H1 (cell line): ENCODE measurements around the gene FSCN2. TPM values are rescaled to one million over a fixed set of nuclear protein-coding genes. Genes with fewer than 3 reads are reported as not detected.

Source experiments
- CTCF ChIA-PET: fragments of 300-600 bp; sonication (Branson Sonifier 250); formaldehyde crosslinking; loops from one replicate; lab custom pipeline; 2021; ENCODE audit not compliant: partially characterized antibody; lab: Charles Lee
- POLR2A ChIA-PET: fragments of 300-600 bp; sonication (Branson Sonifier 250); formaldehyde crosslinking; loops from one replicate; lab custom pipeline; 2021; ENCODE audit warnings: inconsistent platforms; ENCODE audit not compliant: partially characterized antibody; lab: Charles Lee
- DNase-seq, 2 experiments: peaks; one replicate each; pipeline versions ENCODE4 v3.0.0 to v3.0.0-alpha.2; 2010 to 2022; ENCODE audit warnings: low spot score in 2 of 2, low read depth in 1 of 2, mixed read lengths in 1 of 2
- FAIRE-seq: peaks from 2 replicates; lab custom pipeline; 2011; peaks lifted over from hg19 to GRCh38; lab: Jason Lieb, UNC
- H2AFZ ChIP-seq: 2 replicates; pipeline ENCODE4 v1.8.1; 2012; ENCODE audit warnings: low read length, inconsistent platforms
- H2AK5ac ChIP-seq: 2 replicates; pipeline ENCODE4 v1.6.1; 2013; ENCODE audit warnings: low read depth, low read length
- H2BK120ac ChIP-seq: replicated peaks from 2 replicates; pipeline ENCODE3; 2013; ENCODE audit warnings: low read depth, low read length, inconsistent platforms
- H2BK12ac ChIP-seq: 2 replicates; pipeline ENCODE4 v1.6.1; 2013; ENCODE audit warnings: low read depth, low read length
- H2BK15ac ChIP-seq: 2 replicates; pipeline ENCODE4 v1.6.1; 2013; ENCODE audit warnings: low read length
- H2BK20ac ChIP-seq: 2 replicates; pipeline ENCODE4 v1.6.1; 2013; ENCODE audit warnings: low read length
- H2BK5ac ChIP-seq: 2 replicates; pipeline ENCODE4 v1.6.1; 2013; ENCODE audit warnings: low read depth, low read length
- H3K14ac ChIP-seq: 2 replicates; pipeline ENCODE4 v1.6.1; 2013; ENCODE audit warnings: inconsistent platforms; ENCODE audit not compliant: insufficient read length
- H3K18ac ChIP-seq: 2 replicates; pipeline ENCODE4 v1.6.1; 2013; ENCODE audit warnings: low read length; ENCODE audit errors: extremely low read depth
- H3K23ac ChIP-seq: 2 replicates; pipeline ENCODE4 v1.6.1; 2013; ENCODE audit warnings: inconsistent platforms; ENCODE audit not compliant: insufficient read length
- H3K23me2 ChIP-seq: 2 replicates; pipeline ENCODE4 v1.6.1; 2013; ENCODE audit warnings: low read depth, low read length
- H3K27ac ChIP-seq: 2 replicates; pipeline ENCODE4 v1.6.1; 2011; ENCODE audit warnings: low read depth, low read length, inconsistent platforms
- H3K27me3 ChIP-seq, 4 experiments: replicated peaks in 1 of 4; 1 replicate in 1 of 4; 2 replicates in 3 of 4; pipeline versions ENCODE4 v1.6.1 to v1.8.1; 2011 to 2013; ENCODE audit warnings: low read length in 3 of 4, mild to moderate bottlenecking in 3 of 4, inconsistent platforms in 2 of 4, mixed read lengths in 2 of 4, moderate library complexity in 1 of 4; ENCODE audit not compliant: control insufficient read depth in 3 of 4, insufficient read depth in 3 of 4; ENCODE audit errors: extremely low read depth in 1 of 4
- H3K36me3 ChIP-seq, 4 experiments: 2 replicates each; pipeline versions ENCODE4 v1.6.1 to v1.8.1; 2011 to 2013; ENCODE audit warnings: mild to moderate bottlenecking in 4 of 4, low read length in 3 of 4, moderate library complexity in 2 of 4, control low read depth in 1 of 4, inconsistent platforms in 1 of 4; ENCODE audit not compliant: insufficient read depth in 4 of 4, control insufficient read depth in 2 of 4
- H3K4ac ChIP-seq: replicated peaks from 2 replicates; pipeline ENCODE3; 2013; ENCODE audit warnings: low read length, low read depth, mixed read lengths, inconsistent platforms; ENCODE audit not compliant: insufficient read length
- H3K4me1 ChIP-seq, 4 experiments: replicated peaks in 1 of 4; 1 replicate in 1 of 4; 2 replicates in 3 of 4; pipeline versions ENCODE4 v1.6.1 to v1.8.1; 2011 to 2013; ENCODE audit warnings: low read length in 3 of 4, inconsistent platforms in 2 of 4, mixed read lengths in 1 of 4; ENCODE audit not compliant: insufficient read depth in 4 of 4, control insufficient read depth in 3 of 4
- H3K4me2 ChIP-seq, 2 experiments: 2 replicates each; pipeline versions ENCODE4 v1.6.1 to v1.8.1; 2011 to 2013; ENCODE audit warnings: low read depth in 2 of 2, low read length in 2 of 2, control low read depth in 1 of 2, inconsistent platforms in 1 of 2, mild to moderate bottlenecking in 1 of 2; ENCODE audit not compliant: insufficient read depth in 1 of 2
- H3K4me3 ChIP-seq, 4 experiments: fragments of 200-600, 300-600 bp in 1 of 4; sonication (generic), shearing (Covaris generic), sonication (Bioruptor Twin) in 1 of 4; 2 replicates each; pipeline versions ENCODE4 v1.5.1 to v1.8.1; 2011 to 2016; ENCODE audit warnings: low read length in 4 of 4, low read depth in 3 of 4, control low read depth in 2 of 4, inconsistent platforms in 2 of 4, mild to moderate bottlenecking in 2 of 4, mixed read lengths in 1 of 4, moderate library complexity in 1 of 4; ENCODE audit not compliant: insufficient read depth in 2 of 4; ENCODE audit errors: extremely low read depth in 1 of 4
- H3K56ac ChIP-seq: replicated peaks from 2 replicates; pipeline ENCODE3; 2013; ENCODE audit warnings: low read depth, mild to moderate bottlenecking, mixed read lengths, low read length, inconsistent platforms; ENCODE audit not compliant: insufficient read length
- H3K79me1 ChIP-seq: 2 replicates; pipeline ENCODE4 v1.6.1; 2013; ENCODE audit warnings: low read depth, low read length, control low read depth
- H3K79me2 ChIP-seq, 2 experiments: 2 replicates each; pipeline versions ENCODE4 v1.6.1 to v1.8.1; 2012 to 2013; ENCODE audit warnings: low read length in 2 of 2, mild to moderate bottlenecking in 2 of 2, inconsistent platforms in 1 of 2; ENCODE audit not compliant: insufficient read depth in 2 of 2, control insufficient read depth in 1 of 2
- H3K9ac ChIP-seq, 4 experiments: replicated peaks in 1 of 4; 1 replicate in 1 of 4; 2 replicates in 3 of 4; pipeline versions ENCODE4 v1.6.1 to v1.8.1; 2011 to 2013; ENCODE audit warnings: low read depth in 3 of 4, low read length in 3 of 4, control low read depth in 2 of 4, mild to moderate bottlenecking in 2 of 4, moderate library complexity in 2 of 4, inconsistent platforms in 1 of 4; ENCODE audit errors: extremely low read depth in 1 of 4
- H3K9me3 ChIP-seq, 2 experiments: 2 replicates each; pipeline versions ENCODE4 v1.6.1 to v1.8.1; 2012 to 2013; ENCODE audit warnings: mild to moderate bottlenecking in 2 of 2, moderate library complexity in 2 of 2, control low read depth in 1 of 2, inconsistent platforms in 1 of 2, low read depth in 1 of 2, low read length in 1 of 2, mixed read lengths in 1 of 2; ENCODE audit not compliant: insufficient read depth in 2 of 2
- H4K20me1 ChIP-seq, 2 experiments: replicated peaks in 1 of 2; 2 replicates each; pipeline versions ENCODE3 to v1.8.1; 2011 to 2013; ENCODE audit warnings: inconsistent platforms in 2 of 2, low read length in 2 of 2, mild to moderate bottlenecking in 1 of 2; ENCODE audit not compliant: insufficient read depth in 2 of 2, control insufficient read depth in 1 of 2
- H4K5ac ChIP-seq: 2 replicates; pipeline ENCODE4 v1.6.1; 2013; ENCODE audit warnings: low read length, low read depth, mixed read lengths, inconsistent platforms; ENCODE audit not compliant: insufficient read length
- H4K8ac ChIP-seq: 2 replicates; pipeline ENCODE4 v1.8.0; 2013; ENCODE audit warnings: mild to moderate bottlenecking, moderate library complexity, low read length, inconsistent platforms; ENCODE audit not compliant: insufficient read depth; ENCODE audit errors: extremely low read depth
- H4K91ac ChIP-seq: replicated peaks from 2 replicates; pipeline ENCODE3; 2013; ENCODE audit warnings: low read length, mixed read lengths, inconsistent platforms; ENCODE audit not compliant: insufficient read length
- TAF7 ChIP-seq: optimal IDR thresholded peaks from 2 replicates; pipeline ENCODE3; 2011; ENCODE audit warnings: low read depth, mild to moderate bottlenecking, inconsistent platforms, low read length, moderate library complexity, borderline replicate concordance
- WGBS, 2 experiments: shearing (Covaris generic) in 1 of 2; methylation state at CpG; one replicate each; pipeline versions ENCODE4 v1.1.6 to v1.1.7; 2013 to 2015; ENCODE audit warnings: low lambda C conversion rate in 2 of 2, mixed read lengths in 2 of 2, inconsistent platforms in 1 of 2, low coverage in 1 of 2, missing lambda C conversion rate in 1 of 2; ENCODE audit not compliant: insufficient replicate concordance in 2 of 2, insufficient coverage in 1 of 2, insufficient read length in 1 of 2; ENCODE audit errors: extremely low coverage in 1 of 2, missing lambda C conversion rate in 1 of 2; 5-methylcytosine and 5-hydroxymethylcytosine counted together
- polyA plus RNA-seq, 7 experiments: library from polyadenylated mRNA; depleted of rRNA in 3 of 7; stranded (reverse) in 5 of 7; unstranded in 2 of 7; fragments of >200 nt in 5 of 7; fragments of 200-250 nt in 2 of 7; gene quantifications; 1 replicate in 5 of 7; 2 replicates in 1 of 7; 4 replicates in 1 of 7; pipeline versions ENCODE4 v1.2.1 to v1.2.3, GENCODE V29; 2011 to 2013; ENCODE audit warnings: missing spikeins in 2 of 7, mixed read lengths in 2 of 7
- total RNA-seq: library from RNA; stranded (reverse); fragmentation: NEBNext Ultra II Directional; extraction: Animal tissue kit (Norgen Biotek cat#: 25700); gene quantifications from 2 replicates; pipeline ENCODE4 v1.2.1, GENCODE V29; 2021

Gene FSCN2
- total and polyA plus RNA-seq, 2 of the 8 experiments (the other 6 are each of a cell fraction or from before 2014, with no cell fraction given) = 0.18 to 0.30 TPM

GRCh38 chr17:81549826-81550225 is 21.6 kb downstream of the FSCN2 start:
- no peak overlapping the region for H3K23ac ChIP-seq
- H4K91ac ChIP-seq = no peak overlapping the region
- 92% methylated on average over 8 of the region's 8 CpGs; no CpG with 5 or more reads in 1 of the 2 experiments for WGBS, 2 experiments
- DNase-seq = no peak
- H3K4me1 ChIP-seq = peaks cover 3 to 17% (median 8%) of the 10 kb centered on the region in 4 experiments
- no peak overlapping the region for H2BK120ac ChIP-seq
- no peak overlapping the region for H2BK12ac ChIP-seq
- H2AFZ ChIP-seq = no peak overlapping the region
- no peak overlapping the region for H3K56ac ChIP-seq
- H2AK5ac ChIP-seq = no peak overlapping the region
- H3K36me3 ChIP-seq = peaks cover 0 to 27% (median 19%) of the 10 kb centered on the region in 4 experiments; a peak in 7 of 8 replicates
- H2BK20ac ChIP-seq = no peak overlapping the region
- H3K14ac ChIP-seq = no peak overlapping the region
- peaks cover 4% of the 10 kb centered on the region; the same call in 1 of the 2 replicates for H3K79me1 ChIP-seq
- H3K23me2 ChIP-seq = peaks cover 9% of the 10 kb centered on the region; the same call in 1 of the 2 replicates
- H4K20me1 ChIP-seq = peaks cover 0 to 28% of the 10 kb centered on the region in 2 experiments
- no peak overlapping the region for H4K5ac ChIP-seq
- H3K18ac ChIP-seq = no peak overlapping the region
- peaks cover 0 to 10% of the 10 kb centered on the region in 2 experiments; a peak in 1 of 4 replicates for H3K79me2 ChIP-seq
- no peak overlapping the region for H3K27ac ChIP-seq
- no peaks in the 10 kb centered on the region for H3K27me3 ChIP-seq
- POLR2A ChIA-PET = interaction anchor here (1.9 to 5.0 kb wide), 2 partner anchors 9 to 12 kb away, joined by 4 to 50 read pairs; no protein-coding TSS in a partner anchor
- no peak for FAIRE-seq
- no peak overlapping the region for H3K9ac ChIP-seq
- TF ChIP-seq TAF7 = no peak
- H3K9me3 ChIP-seq = no peaks in the 10 kb centered on the region
- no peak overlapping the region for H3K4me3 ChIP-seq
- CTCF ChIA-PET = interaction anchor here (1.7 to 2.8 kb wide), 2 partner anchors 11 to 109 kb away, joined by 4 to 8 read pairs; no protein-coding TSS in a partner anchor
- no peak overlapping the region for H2BK15ac ChIP-seq
- no peak overlapping the region for H4K8ac ChIP-seq
- no peak overlapping the region for H2BK5ac ChIP-seq
- H3K4ac ChIP-seq = no peak overlapping the region
- no peak overlapping the region for H3K4me2 ChIP-seq
